Measurements from ENCODE around the gene ENTREP1. TPM values are rescaled to one million over a fixed set of nuclear protein-coding genes. Genes with fewer than 3 reads are reported as not detected.

The ENTREP1 gene
- total RNA-seq, 3 donors from 2014 or later, result 3.0 to 52.7 (median 30.5) TPM

DNA sequence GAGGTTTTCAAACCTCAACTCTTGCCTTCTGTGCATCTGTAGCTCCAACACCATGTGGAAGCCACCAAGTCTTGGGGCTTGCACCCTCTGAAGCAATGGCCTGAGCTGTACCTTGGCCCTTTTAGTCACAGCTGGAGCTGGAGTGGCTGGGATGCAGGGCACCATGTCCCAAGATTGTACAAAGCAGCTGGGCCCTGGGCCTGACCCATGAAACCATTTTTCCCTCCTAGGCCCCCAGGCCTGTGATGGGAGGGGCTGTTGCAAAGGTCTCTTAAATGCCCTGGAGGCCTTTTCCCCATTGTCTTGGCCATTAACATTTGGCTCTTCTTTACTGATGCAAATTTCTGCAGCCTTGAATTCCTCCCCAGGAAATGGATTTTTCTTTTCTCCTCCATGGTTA lies 11.8 kb upstream of the ENTREP1 start:
- Histone ChIP-seq H3K27me3 (no peaks in the 10 kb centered on the region), H3K4me1 (no peaks in the 10 kb centered on the region), H3K9me3 (peaks cover 8 to 15% of the 10 kb centered on the region in 2 donors), H3K36me3 (no peaks in the 10 kb centered on the region), H3K27ac (no peak overlapping the region), H3K4me3 (no peak overlapping the region)
- intact Hi-C loops (cut with DNase I; ENCODE audit: low total_unique reads), result no loop called here
- no peak for TF ChIP-seq POLR2AphosphoS5 (IDR thresholded peaks at IDR 0.05)
- TF ChIP-seq, protein P1, sequence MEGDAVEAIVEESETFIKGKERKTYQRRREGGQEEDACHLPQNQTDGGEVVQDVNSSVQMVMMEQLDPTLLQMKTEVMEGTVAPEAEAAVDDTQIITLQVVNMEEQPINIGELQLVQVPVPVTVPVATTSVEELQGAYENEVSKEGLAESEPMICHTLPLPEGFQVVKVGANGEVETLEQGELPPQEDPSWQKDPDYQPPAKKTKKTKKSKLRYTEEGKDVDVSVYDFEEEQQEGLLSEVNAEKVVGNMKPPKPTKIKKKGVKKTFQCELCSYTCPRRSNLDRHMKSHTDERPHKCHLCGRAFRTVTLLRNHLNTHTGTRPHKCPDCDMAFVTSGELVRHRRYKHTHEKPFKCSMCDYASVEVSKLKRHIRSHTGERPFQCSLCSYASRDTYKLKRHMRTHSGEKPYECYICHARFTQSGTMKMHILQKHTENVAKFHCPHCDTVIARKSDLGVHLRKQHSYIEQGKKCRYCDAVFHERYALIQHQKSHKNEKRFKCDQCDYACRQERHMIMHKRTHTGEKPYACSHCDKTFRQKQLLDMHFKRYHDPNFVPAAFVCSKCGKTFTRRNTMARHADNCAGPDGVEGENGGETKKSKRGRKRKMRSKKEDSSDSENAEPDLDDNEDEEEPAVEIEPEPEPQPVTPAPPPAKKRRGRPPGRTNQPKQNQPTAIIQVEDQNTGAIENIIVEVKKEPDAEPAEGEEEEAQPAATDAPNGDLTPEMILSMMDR (IDR thresholded peaks at IDR 0.05), result no peak
- no peak for TF ChIP-seq POLR2A (IDR thresholded peaks at IDR 0.05)
- DNase-seq (ENCODE audit: low spot score in 2 of 2), result no peak

- Histone ChIP-seq H3K27ac (no peak overlapping the region), H3K27me3 (no peaks in the 10 kb centered on the region), H3K9me3 (peaks cover 8 to 15% of the 10 kb centered on the region in 2 donors), H3K4me3 (no peak overlapping the region), H3K4me1 (no peaks in the 10 kb centered on the region), H3K36me3 (no peaks in the 10 kb centered on the region)
- DNase-seq (ENCODE audit: low spot score in 2 of 2), result no peak
- TF ChIP-seq, protein P1 (IDR thresholded peaks at IDR 0.05), result no peak
- TF ChIP-seq POLR2A (IDR thresholded peaks at IDR 0.05) (no peak), POLR2AphosphoS5 (IDR thresholded peaks at IDR 0.05) (no peak)
- intact Hi-C loops (cut with DNase I; ENCODE audit: low total_unique reads), result no loop called here
Measured at GRCh38 chr9:69314547-69314946, 10.5 kb upstream of the ENTREP1 start.

DNA sequence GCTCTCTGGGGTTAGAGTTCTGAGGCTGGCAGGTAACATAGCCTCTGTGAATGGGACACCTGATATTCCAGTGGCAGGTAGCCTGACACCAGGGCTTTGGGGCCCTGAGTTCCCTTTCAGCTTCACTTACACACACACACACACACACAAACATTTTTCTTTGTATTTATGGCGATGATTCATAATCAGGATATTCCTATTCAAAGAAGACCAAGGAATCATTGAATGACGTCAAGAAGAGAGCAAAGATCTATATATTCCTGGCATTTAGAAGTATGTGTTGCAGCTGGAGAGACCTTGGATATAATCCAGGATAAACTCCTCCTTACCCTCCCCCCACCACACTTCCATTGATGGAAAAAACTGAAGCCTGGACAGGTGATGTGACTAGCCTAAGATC lies 7.9 kb upstream of the ENTREP1 start:
- H3K36me3 ChIP-seq, result no peaks in the 10 kb centered on the region
- no peak overlapping the region for H3K4me3 ChIP-seq
- H3K27me3 ChIP-seq, result no peaks in the 10 kb centered on the region
- no peak for DNase-seq (ENCODE audit: low spot score in 2 of 2)
- H3K9me3 ChIP-seq, result peaks cover 8 to 15% of the 10 kb centered on the region in 2 donors
- intact Hi-C loops (cut with DNase I; ENCODE audit: low total_unique reads), result no loop called here
- no peak overlapping the region for H3K27ac ChIP-seq
- TF ChIP-seq POLR2A (IDR thresholded peaks at IDR 0.05) (no peak), POLR2AphosphoS5 (IDR thresholded peaks at IDR 0.05) (no peak)
- TF ChIP-seq, protein P1 (IDR thresholded peaks at IDR 0.05), result no peak
- no peaks in the 10 kb centered on the region for H3K4me1 ChIP-seq

- TF ChIP-seq, protein P1 (IDR thresholded peaks at IDR 0.05), result no peak
- TF ChIP-seq POLR2AphosphoS5 (IDR thresholded peaks at IDR 0.05) (no peak), POLR2A (IDR thresholded peaks at IDR 0.05) (no peak)
- no peak overlapping the region for H3K4me3 ChIP-seq
- no peak for DNase-seq (ENCODE audit: low spot score in 2 of 2)
- H3K27ac ChIP-seq, result no peak overlapping the region
- intact Hi-C loops (cut with DNase I; ENCODE audit: low total_unique reads), result no loop called here
- H3K9me3 ChIP-seq, result peaks cover 5 to 11% of the 10 kb centered on the region in 2 donors
- no peaks in the 10 kb centered on the region for H3K27me3 ChIP-seq
- no peaks in the 10 kb centered on the region for H3K36me3 ChIP-seq
- H3K4me1 ChIP-seq, result no peaks in the 10 kb centered on the region
Measured at GRCh38 chr9:69317894-69318293, 7.1 kb upstream of the ENTREP1 start.

GRCh38 chr9:69319324-69320025 lies 5.5 kb upstream of the ENTREP1 start:
- Histone ChIP-seq H3K27me3 (no peaks in the 10 kb centered on the region), H3K4me1 (no peaks in the 10 kb centered on the region), H3K36me3 (no peaks in the 10 kb centered on the region), H3K4me3 (no peak overlapping the region), H3K27ac (no peak overlapping the region), H3K9me3 (no peaks in the 10 kb centered on the region)
- TF ChIP-seq POLR2A (IDR thresholded peaks at IDR 0.05) (no peak), POLR2AphosphoS5 (IDR thresholded peaks at IDR 0.05) (no peak)
- TF ChIP-seq, protein P1 (IDR thresholded peaks at IDR 0.05), result no peak
- no peak for DNase-seq (ENCODE audit: low spot score in 2 of 2)
- intact Hi-C loops (cut with DNase I; ENCODE audit: low total_unique reads), result no loop called here
